ENCODE data around the gene ZNF599. TPM values are rescaled to one million over a fixed set of nuclear protein-coding genes. Genes with fewer than 3 reads are reported as not detected.
A peak's percentile ranks its signal among the peaks of the same experiment; 100 is the strongest.

ZNF599 gene
- total and polyA plus RNA-seq, 2 of the 13 experiments (the other 11 are each of a cell fraction or from before 2014, with no cell fraction given), result 5.8 to 7.3 TPM

DNA sequence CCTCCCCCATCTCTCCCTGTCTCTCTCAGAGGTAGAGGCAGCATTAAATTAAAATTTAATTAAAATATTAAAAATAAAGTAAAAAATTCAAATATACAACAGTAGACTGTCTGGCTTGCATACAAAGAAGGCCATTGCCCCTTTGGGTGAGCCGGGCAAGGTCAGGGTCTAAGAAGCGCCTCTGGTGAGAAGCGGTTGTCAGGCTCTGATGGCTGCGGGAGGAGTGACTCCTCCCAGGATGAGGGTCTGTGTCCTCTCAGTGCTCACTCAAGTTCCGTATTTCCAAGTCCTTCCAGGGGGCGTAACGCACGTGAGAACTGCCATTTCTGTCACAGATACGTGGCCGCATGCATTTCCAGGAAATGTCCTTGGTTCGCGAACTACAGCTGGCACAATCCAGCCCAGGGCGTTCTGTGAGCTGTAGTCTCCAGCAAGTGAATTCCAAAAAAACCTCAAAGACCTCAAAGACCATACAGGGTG, 39.7 kb downstream of the ZNF599 start (continued):
- TF ChIP-seq AKNA (CRISPR knock-in tag; IDR thresholded peaks at IDR 0.05; ENCODE audit: borderline replicate concordance) (no peak), MXD4 (CRISPR knock-in tag; IDR thresholded peaks at IDR 0.05) (peak; percentile 89; the same call in 1 of the 2 replicates), ZZZ3 (CRISPR knock-in tag; IDR thresholded peaks at IDR 0.05; ENCODE audit: borderline replicate concordance) (no peak), SP5 (CRISPR knock-in tag; IDR thresholded peaks at IDR 0.05; ENCODE audit: borderline replicate concordance, low read depth) (no peak), MAX (IDR thresholded peaks at IDR 0.05) (peak; percentile 79), SALL2 (CRISPR knock-in tag; IDR thresholded peaks at IDR 0.05) (peak; percentile 49; the same call in 1 of the 2 replicates), ETV5 (CRISPR knock-in tag; IDR thresholded peaks at IDR 0.05; ENCODE audit: borderline replicate concordance) (peak; percentile 22; the same call in 1 of the 2 replicates), ZBTB7B (CRISPR knock-in tag; IDR thresholded peaks at IDR 0.05) (0 out of 2 replicates have a peak, but pooled peaks have one; percentile 13), ZBTB2 (CRISPR knock-in tag; IDR thresholded peaks at IDR 0.05; ENCODE audit: low read depth) (no peak), TBL1XR1 (IDR thresholded peaks at IDR 0.05; ENCODE audit: borderline replicate concordance, low read length, partially characterized antibody) (no peak), FOXP1 (IDR thresholded peaks at IDR 0.05) (no peak), FOXP1 (CRISPR knock-in tag; IDR thresholded peaks at IDR 0.05) (no peak), ZNF350 (CRISPR knock-in tag; IDR thresholded peaks at IDR 0.05; ENCODE audit: borderline replicate concordance, low read depth) (no peak), MAFF (IDR thresholded peaks at IDR 0.05; ENCODE audit: low read depth, low read length) (no peak), SUZ12 (IDR thresholded peaks at IDR 0.05; ENCODE audit: low read depth, low read length) (no peak)
- TF ChIP-seq, protein P1, sequence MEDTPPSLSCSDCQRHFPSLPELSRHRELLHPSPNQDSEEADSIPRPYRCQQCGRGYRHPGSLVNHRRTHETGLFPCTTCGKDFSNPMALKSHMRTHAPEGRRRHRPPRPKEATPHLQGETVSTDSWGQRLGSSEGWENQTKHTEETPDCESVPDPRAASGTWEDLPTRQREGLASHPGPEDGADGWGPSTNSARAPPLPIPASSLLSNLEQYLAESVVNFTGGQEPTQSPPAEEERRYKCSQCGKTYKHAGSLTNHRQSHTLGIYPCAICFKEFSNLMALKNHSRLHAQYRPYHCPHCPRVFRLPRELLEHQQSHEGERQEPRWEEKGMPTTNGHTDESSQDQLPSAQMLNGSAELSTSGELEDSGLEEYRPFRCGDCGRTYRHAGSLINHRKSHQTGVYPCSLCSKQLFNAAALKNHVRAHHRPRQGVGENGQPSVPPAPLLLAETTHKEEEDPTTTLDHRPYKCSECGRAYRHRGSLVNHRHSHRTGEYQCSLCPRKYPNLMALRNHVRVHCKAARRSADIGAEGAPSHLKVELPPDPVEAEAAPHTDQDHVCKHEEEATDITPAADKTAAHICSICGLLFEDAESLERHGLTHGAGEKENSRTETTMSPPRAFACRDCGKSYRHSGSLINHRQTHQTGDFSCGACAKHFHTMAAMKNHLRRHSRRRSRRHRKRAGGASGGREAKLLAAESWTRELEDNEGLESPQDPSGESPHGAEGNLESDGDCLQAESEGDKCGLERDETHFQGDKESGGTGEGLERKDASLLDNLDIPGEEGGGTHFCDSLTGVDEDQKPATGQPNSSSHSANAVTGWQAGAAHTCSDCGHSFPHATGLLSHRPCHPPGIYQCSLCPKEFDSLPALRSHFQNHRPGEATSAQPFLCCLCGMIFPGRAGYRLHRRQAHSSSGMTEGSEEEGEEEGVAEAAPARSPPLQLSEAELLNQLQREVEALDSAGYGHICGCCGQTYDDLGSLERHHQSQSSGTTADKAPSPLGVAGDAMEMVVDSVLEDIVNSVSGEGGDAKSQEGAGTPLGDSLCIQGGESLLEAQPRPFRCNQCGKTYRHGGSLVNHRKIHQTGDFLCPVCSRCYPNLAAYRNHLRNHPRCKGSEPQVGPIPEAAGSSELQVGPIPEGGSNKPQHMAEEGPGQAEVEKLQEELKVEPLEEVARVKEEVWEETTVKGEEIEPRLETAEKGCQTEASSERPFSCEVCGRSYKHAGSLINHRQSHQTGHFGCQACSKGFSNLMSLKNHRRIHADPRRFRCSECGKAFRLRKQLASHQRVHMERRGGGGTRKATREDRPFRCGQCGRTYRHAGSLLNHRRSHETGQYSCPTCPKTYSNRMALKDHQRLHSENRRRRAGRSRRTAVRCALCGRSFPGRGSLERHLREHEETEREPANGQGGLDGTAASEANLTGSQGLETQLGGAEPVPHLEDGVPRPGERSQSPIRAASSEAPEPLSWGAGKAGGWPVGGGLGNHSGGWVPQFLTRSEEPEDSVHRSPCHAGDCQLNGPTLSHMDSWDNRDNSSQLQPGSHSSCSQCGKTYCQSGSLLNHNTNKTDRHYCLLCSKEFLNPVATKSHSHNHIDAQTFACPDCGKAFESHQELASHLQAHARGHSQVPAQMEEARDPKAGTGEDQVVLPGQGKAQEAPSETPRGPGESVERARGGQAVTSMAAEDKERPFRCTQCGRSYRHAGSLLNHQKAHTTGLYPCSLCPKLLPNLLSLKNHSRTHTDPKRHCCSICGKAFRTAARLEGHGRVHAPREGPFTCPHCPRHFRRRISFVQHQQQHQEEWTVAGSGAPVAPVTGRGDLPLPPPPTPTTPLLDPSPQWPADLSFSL (CRISPR knock-in tag; IDR thresholded peaks at IDR 0.05), result no peak

All from HepG2 (cell line).